H1 (cell line): ENCODE measurements around the gene ZNF394.

Experiments
- BACH1 ChIP-seq: IDR thresholded peaks from 2 replicates; pipeline ENCODE4 v1.6.1; 2012; ENCODE audit warnings: low read length, improper control_type of control experiment
- CEBPB ChIP-seq: IDR thresholded peaks from 2 replicates; pipeline ENCODE4 v1.6.1; 2012; ENCODE audit warnings: low read depth, low read length
- CTCF ChIP-seq, 3 experiments: IDR thresholded peaks; 1 replicate in 2 of 3; 2 replicates in 1 of 3; pipeline versions ENCODE4 v1.5.1 to v1.6.1; 2011; ENCODE audit warnings: low read length in 3 of 3, mild to moderate bottlenecking in 3 of 3, inconsistent platforms in 2 of 3, low read depth in 1 of 3, moderate library complexity in 1 of 3; ENCODE audit not compliant: insufficient read depth in 1 of 3; ENCODE audit errors: control extremely low read depth in 1 of 3
- POLR2AphosphoS5 ChIP-seq: IDR thresholded peaks from 2 replicates; pipeline ENCODE4 v1.6.1; 2011; ENCODE audit warnings: low read depth, low read length
- SRF ChIP-seq: IDR thresholded peaks from 2 replicates; pipeline ENCODE4 v1.6.1; 2011; ENCODE audit warnings: mild to moderate bottlenecking, low read depth, low read length, moderate library complexity
- TF ChIP-seq, protein P1 (sequence below): IDR thresholded peaks from 2 replicates; pipeline ENCODE4 v1.6.1; 2012; ENCODE audit warnings: inconsistent platforms

- TF ChIP-seq, protein P1, sequence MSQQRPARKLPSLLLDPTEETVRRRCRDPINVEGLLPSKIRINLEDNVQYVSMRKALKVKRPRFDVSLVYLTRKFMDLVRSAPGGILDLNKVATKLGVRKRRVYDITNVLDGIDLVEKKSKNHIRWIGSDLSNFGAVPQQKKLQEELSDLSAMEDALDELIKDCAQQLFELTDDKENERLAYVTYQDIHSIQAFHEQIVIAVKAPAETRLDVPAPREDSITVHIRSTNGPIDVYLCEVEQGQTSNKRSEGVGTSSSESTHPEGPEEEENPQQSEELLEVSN = no peak
- no peak for TF ChIP-seq SRF
- TF ChIP-seq CEBPB = no peak
- no peak for TF ChIP-seq POLR2AphosphoS5
- no peak for TF ChIP-seq CTCF (IDR thresholded peaks at IDR 0.05; ENCODE audit: control extremely low read depth in 1 of 3, insufficient read depth in 1 of 3, low read depth in 1 of 3, low read length in 3 of 3)
- TF ChIP-seq BACH1 = no peak
These were observed 1.5 kb downstream of the ZNF394 start for GRCh38 chr7:99498546-99498944.
